ENCODE measurements around the gene IPO8.
"Not testable (repeated sequence)": the region's sequence is repeated elsewhere in the genome, so short reads cannot be mapped to it uniquely, and the experiment has no call there.

IPO8 gene

GRCh38 chr12:30610718-30611117 lies 85.0 kb downstream of the IPO8 start:
- no peak for DNase-seq (ENCODE audit: low read depth in 4 of 4, low spot score in 1 of 4)

DNA sequence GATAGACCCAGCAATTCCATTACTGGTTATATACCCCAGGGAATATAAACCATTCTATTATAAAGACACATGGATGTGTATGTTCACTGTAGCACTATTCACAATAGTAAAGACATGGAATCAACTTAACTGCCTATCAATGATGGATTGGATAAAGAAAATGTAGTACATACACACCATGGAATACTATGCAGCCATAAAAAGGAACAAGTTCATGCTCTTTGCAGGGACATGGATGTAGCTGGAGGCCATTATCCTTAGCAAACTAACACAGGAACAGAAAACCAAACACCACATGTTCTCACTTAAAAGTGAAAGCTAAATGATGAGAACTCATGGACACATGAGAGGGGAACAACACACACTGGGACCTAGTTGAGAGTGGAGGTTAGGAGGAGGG lies 85.8 kb downstream of the IPO8 start:
- not testable (repeated sequence) for DNase-seq (ENCODE audit: low read depth in 4 of 4, low spot score in 1 of 4)

GRCh38 chr12:30604302-30604701 lies 91.4 kb downstream of the IPO8 start:
- DNase-seq (ENCODE audit: low read depth in 4 of 4, low spot score in 1 of 4) = not testable (repeated sequence)

DNA sequence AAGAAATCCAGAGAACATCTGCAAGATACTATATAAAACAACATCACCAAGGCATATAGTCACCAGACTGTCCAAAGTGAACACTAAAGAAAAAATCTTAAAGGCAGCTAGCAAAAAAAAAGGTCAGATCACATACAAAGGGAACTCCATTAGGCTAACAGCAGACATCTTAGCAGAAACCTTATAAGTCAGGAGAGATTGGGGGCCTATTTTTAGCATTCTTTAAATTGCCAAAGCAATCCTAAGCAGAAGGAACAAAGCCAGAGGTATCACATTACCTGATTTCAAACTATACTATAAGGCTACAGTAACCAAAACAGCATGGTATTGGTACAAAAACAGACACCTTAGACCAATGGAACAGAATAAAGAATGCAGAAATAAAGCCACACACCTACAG lies 92.5 kb downstream of the IPO8 start:
- DNase-seq (ENCODE audit: low read depth in 4 of 4, low spot score in 1 of 4) = no peak

- no peak for DNase-seq (ENCODE audit: low read depth in 4 of 4, low spot score in 1 of 4)
Measured at GRCh38 chr12:30602678-30603077, 93.0 kb downstream of the IPO8 start.

DNA sequence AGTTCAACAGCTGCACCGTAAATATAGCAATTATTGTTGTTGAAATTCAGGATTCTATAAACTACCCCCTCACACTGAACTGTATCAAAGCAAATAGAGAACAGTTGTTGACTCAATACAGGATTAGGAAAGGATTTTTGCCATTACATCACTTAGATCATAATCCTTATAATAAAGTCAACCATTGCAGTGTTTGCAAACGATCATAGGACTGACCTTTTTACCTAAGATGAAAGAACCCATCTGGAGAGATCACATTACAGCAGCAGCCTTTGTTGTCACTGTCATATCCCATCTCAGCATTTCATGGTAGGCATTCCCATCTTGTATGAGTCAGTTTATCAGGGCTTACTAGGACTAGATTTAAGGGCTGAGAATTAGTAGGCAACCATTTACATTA lies 96.1 kb downstream of the IPO8 start:
- no peak for DNase-seq (ENCODE audit: low read depth in 4 of 4, low spot score in 1 of 4)

DNA sequence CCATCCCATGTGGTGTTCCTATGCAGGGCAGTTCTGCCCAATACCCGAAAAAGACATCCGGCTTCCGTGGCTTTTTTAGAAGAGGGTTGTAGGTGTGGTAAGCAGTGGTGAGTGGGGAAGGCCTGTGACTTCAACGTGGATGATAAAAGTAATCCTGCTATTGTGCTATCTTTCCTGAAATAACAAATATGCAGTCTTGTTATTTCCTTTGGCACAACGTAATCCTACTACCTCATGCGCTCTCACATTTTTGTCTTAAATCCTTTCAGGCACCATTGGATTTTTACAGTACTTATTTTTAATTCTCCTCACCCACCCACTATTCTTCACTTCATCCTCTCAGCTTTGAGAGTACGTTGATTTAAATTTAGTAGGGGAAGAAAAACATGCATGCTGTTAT lies 96.8 kb downstream of the IPO8 start:
- DNase-seq (ENCODE audit: low read depth in 4 of 4, low spot score in 1 of 4) = no peak

- DNase-seq (ENCODE audit: low read depth in 4 of 4, low spot score in 1 of 4) = no peak
Measured at GRCh38 chr12:30595742-30596141, 99.9 kb downstream of the IPO8 start.

- DNase-seq (ENCODE audit: low read depth in 4 of 4, low spot score in 1 of 4) = no peak
Measured at GRCh38 chr12:30594509-30594908, 101.2 kb downstream of the IPO8 start.

- not testable (repeated sequence) for DNase-seq (ENCODE audit: low read depth in 4 of 4, low spot score in 1 of 4)
Measured at GRCh38 chr12:30588572-30588971, 107.1 kb downstream of the IPO8 start.

DNA sequence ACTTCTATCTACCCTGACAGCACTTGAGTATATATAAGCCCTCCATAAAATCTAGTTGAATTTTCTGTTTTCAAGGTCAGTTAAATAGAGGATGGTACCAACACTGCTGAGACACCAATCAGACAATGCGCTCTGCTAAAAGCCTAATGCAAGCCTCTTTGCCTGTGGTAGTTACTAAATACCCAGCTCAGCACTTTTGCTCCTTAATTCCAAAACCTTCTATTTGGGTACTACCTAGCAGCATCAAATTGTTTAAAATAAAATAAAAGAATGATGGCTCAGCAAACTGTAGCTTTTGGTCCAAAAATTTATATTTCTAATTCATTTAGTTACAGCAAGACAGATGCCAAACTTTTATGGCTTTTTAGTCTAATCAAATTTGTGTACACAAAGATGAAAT lies 107.9 kb downstream of the IPO8 start:
- no peak for DNase-seq (ENCODE audit: low read depth in 4 of 4, low spot score in 1 of 4)

GRCh38 chr12:30585877-30586276 lies 109.8 kb downstream of the IPO8 start:
- no peak for DNase-seq (ENCODE audit: low read depth in 4 of 4, low spot score in 1 of 4)

DNA sequence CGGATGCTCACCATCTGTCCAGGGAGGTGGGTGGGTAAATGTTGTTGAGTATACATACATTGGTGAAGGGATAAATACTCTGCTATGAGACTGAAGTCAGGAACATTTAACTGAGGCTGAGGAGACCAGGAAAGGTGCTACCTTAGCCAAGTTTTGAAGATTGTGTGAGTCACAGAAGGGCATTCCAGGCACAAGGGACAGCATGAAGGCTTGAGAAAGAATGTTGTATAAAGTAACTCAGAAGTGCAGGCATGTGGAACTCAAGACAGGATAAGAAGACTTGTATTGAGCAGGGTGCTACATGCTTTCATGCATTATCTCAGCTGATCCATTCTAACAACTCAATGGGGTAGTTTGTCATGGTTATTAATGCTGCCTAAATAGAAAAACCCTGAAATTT lies 112.7 kb downstream of the IPO8 start:
- DNase-seq (ENCODE audit: low read depth in 4 of 4, low spot score in 1 of 4) = no peak

GRCh38 chr12:30580344-30580743 lies 115.3 kb downstream of the IPO8 start:
- no peak for DNase-seq (ENCODE audit: low read depth in 4 of 4, low spot score in 1 of 4)

All from stimulated activated CD4-positive, alpha-beta T cell treated with anti-CD3 and anti-CD28 coated beads, Interleukin-1b, Interleukin-23, amount 100 ng/mL, for 24 hours (primary cell).